ENCODE results near the gene PDXP.

Gene PDXP

DNA sequence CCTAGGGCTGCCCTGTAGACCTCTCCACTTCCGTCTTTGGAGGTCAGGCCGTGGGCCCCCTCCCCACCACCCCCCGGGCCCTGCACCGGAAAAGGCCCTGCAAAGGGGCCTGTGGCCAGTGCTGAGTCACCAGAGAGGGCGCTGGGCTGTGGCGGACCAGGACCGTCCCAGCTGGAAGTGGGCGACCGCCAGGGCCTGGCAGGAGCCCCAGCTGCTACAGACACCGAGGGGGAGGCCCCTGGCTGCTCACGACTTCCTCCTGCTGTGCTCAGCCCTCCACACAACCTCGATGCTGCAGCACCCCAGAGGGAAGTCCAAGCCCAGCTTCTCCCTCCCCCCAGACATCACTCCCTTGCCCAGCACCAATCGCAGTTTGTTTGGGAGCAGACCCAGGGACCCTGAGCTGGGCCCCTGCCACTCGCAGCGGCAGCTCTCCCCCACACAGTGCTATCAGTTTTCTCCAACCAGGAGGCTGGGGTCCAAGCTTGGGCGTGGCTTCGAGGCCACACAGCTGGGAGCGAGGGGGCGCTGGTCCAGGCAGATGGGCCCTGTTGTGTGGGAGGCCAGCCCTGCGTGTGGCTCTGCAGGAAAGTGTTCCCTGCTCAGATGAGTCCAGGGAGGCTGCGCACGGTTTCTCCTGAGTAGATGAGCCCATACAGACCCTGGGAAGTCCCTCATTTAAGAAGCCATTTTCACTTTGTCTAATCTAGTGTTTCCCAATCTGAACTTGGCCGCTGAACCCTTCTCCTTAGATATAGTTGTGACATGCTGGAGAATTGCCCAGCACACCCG is 24.7 kb upstream of the PDXP start:
- no peak for DNase-seq (ENCODE audit: low read depth)
- no peak for TF ChIP-seq CTCF (IDR thresholded peaks at IDR 0.05; ENCODE audit: control insufficient read depth, extremely low read depth, insufficient read depth)
- H3K4me3 ChIP-seq (ENCODE audit: low read depth, low read length), result no peak overlapping the region

GRCh38 chr22:37634417-37634924 is 24.1 kb upstream of the PDXP start:
- no peak for TF ChIP-seq CTCF (IDR thresholded peaks at IDR 0.05; ENCODE audit: control insufficient read depth, extremely low read depth, insufficient read depth)

GRCh38 chr22:37635157-37635556 is 23.4 kb upstream of the PDXP start:
- no peak for TF ChIP-seq CTCF (IDR thresholded peaks at IDR 0.05; ENCODE audit: control insufficient read depth, extremely low read depth, insufficient read depth)
- H3K4me3 ChIP-seq (ENCODE audit: low read depth, low read length), result no peak overlapping the region
- DNase-seq (ENCODE audit: low read depth), result no peak

More at GRCh38 chr22:37634417-37634924, 24.1 kb upstream of the PDXP start:
- no peak for DNase-seq (ENCODE audit: low read depth)
- no peak overlapping the region for H3K4me3 ChIP-seq (ENCODE audit: low read depth, low read length)

GRCh38 chr22:37636186-37636948 is 22.2 kb upstream of the PDXP start:
- no peak overlapping the region for H3K4me3 ChIP-seq (ENCODE audit: low read depth, low read length)
- peak; percentile 9; the same call in 1 of the 2 replicates for TF ChIP-seq CTCF (IDR thresholded peaks at IDR 0.05; ENCODE audit: control insufficient read depth, extremely low read depth, insufficient read depth)
- no peak for DNase-seq (ENCODE audit: low read depth)

GRCh38 chr22:37636949-37637273 is 21.6 kb upstream of the PDXP start:
- no peak for DNase-seq (ENCODE audit: low read depth)
- TF ChIP-seq CTCF (IDR thresholded peaks at IDR 0.05; ENCODE audit: control insufficient read depth, extremely low read depth, insufficient read depth), result no peak
- no peak overlapping the region for H3K4me3 ChIP-seq (ENCODE audit: low read depth, low read length)

GRCh38 chr22:37638391-37639069 is 20.0 kb upstream of the PDXP start:
- DNase-seq (ENCODE audit: low read depth), result no peak
- peak overlapping the region; percentile 70 for H3K4me3 ChIP-seq (ENCODE audit: low read depth, low read length)

More at GRCh38 chr22:37638391-37639069, 20.0 kb upstream of the PDXP start:
- no peak for TF ChIP-seq CTCF (IDR thresholded peaks at IDR 0.05; ENCODE audit: control insufficient read depth, extremely low read depth, insufficient read depth)

Data from LNCaP clone FGC (cell line).